Nucleus accumbens (tissue), 56 donors: ENCODE results near the gene SEC63.
"Not testable (repeated sequence)": the region's sequence is repeated elsewhere in the genome, so short reads cannot be mapped to it uniquely, and the experiment has no call there.

ENCODE experiments used
- DNase-seq, 56 donors: peaks; one replicate each; lab custom pipeline; 2025; lab: John Stamatoyannopoulos, UW

Gene SEC63

DNA sequence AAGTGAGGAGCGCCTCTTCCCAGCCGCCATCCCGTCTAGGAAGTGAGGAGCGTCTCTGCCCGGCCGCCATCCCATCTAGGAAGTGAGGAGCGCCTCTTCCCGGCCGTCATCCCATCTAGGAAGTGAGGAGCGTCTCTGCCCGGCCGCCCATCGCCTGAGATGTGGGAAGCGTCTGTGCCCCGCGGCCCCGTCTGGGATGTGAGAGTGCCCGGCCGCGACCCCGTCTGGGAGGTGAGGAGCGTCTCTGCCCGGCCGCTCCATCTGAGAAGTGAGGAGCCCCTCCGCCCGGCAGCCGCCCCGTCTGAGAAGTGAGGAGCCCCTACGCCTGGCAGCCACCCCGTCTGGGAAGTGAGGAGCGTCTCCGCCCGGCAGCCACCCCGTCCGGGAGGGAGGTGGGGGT, 23.8 kb downstream of the SEC63 start:
- DNase-seq: not testable (repeated sequence)

DNA sequence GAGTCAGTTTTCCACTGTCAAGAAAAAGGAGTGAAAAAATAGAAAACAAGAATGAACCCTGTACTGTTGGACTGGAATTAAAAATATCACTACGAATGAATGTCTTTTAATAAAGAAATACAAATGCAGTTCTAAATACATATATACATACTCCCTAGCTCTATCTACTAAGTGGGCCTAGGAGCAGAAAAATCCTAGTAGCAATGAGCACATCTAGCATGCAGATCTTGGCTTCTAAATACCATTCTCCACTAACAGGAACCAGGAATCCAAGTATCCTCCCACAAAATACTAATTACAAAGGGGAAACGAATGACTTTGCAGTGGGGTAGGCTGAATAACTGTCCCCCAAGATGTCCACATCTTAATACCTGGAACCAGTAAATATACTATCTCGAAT, 25.4 kb downstream of the SEC63 start:
- DNase-seq: no peak

DNA sequence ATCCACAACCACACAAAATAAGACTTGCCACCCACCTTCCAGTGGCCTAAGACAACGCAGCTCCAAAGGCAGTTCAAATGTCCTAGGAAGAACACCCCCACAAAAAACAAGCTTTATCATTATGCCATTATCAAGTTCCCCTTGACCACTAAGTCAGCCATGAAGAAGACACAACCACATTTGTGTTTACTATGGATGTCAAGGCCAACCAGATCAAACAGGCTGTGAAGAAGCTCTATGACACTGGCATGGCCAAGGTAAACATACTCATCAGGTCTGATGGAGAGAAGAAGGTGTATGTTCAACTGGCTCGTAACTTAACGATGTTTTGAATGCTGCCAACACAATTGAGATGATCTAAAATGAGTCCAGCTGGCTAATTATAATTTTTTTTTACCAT, 26.1 kb downstream of the SEC63 start:
- no peak for DNase-seq

DNA sequence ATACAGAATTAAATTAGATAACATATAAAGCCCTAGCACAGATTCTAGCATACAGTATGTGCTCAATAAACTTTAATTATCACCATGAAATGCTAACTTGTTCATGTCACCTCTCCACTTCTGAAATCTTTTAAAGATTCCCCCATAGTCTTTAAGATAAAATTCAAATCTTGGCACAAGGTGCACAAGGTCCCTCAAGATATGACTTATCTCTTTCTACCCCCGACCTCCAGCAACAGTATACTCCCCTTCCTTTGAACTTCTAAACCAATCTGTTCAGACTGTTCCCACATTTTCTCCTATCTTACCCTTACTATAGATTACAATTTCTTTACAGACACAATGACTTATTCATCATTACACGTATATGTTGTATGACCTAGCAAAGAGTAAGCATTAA, 29.0 kb downstream of the SEC63 start:
- DNase-seq: no peak

DNA sequence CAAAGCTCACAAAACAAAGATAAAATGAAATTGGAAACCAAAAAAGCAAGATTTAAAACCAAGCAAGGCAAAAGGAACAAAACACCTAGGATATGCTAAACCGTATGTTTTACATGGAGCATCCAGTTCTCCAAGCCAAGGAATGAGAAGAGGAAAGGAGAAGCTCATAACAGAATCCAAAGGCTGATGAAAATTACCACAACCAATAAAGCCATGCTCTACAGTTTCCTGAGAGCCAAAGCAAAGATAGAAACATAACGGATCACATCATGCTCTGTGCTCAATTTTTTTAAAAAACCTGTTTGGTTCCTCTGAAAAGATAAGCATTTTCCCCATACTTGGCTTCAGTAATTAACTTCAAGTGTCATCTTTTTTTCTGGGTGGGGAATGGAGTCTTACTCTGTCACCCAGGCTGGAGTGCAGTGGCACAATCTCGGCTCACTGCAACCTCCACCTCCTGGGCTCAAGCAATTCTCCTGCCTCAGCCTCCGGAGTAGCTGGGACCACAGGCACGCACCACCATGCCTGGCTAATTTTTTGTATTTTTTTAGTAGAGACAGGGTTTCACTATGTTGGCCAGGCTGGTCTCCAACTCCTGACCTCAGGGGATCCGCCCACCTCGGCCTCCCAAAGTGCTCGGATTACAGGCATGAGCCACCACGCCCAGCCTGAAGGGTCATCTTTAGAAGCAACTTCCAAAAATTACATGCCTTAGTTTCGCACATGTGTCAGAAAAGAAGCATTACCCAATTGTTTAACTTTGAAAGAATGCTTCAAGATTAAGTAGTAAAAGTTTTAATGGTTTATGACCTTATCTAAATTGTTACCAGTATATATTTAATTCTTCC, 31.1 kb downstream of the SEC63 start:
- not testable (repeated sequence) for DNase-seq

DNA sequence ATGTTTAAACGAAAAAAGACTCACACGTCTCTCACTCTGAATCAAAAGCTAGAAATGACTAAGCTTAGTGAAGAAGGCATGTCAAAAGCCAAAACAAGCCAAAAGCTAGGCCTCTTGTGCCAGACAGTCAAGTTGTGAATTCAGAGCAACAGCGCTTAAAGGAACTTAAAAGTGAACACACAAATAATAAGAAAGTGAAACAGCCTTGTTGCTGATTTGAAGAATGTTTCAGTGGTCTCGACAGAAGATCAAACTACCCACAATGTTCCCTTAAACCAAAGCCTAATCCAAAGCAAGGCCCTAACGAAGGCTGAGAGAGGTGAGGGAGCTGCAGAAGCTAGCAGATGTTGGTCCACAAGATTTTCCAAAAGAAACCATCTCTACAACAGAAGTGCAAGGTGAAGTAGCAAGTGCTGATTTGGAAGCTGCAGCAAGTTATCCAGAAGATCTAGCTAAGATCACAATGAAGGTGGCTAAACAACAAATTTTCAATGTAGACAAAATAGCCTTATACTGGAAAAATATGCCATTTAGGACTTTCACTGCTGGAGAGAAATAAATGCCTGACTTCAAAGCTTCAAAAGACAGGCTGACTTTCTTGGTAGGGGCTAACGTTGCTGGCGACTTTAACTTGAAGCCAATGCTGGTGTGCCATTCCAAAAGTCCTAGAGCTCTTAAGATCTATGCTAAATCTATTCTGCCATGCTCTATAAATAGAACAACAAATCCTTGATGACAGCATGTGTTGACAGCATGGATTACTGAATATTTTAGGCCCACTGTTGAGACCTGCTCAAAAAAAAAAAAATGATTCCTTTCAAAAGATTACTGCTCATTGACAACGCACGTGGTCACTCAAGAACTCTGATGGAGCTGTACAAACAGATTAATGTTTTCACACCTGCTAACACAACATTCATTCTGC, 40.3 kb downstream of the SEC63 start:
- no peak for DNase-seq

DNA sequence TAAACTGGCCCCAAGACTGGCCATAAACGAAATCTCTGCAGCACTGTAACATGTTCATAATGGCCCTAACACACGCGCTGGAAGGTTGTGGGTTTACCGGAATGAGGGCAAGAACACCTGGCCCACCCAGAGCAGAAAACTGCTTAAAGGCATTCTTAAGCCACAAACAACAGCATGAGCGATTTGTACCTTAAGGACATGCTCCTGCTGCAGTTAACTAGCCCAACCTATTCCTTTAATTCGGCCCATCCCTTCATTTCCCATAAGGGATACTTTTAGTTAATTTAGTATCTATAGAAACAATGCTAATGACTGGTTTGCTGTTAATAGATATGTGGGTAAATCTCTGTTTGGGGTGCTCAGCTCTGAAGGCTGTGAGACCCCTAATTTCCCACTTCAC, 41.0 kb downstream of the SEC63 start:
- not testable (repeated sequence) for DNase-seq

DNA sequence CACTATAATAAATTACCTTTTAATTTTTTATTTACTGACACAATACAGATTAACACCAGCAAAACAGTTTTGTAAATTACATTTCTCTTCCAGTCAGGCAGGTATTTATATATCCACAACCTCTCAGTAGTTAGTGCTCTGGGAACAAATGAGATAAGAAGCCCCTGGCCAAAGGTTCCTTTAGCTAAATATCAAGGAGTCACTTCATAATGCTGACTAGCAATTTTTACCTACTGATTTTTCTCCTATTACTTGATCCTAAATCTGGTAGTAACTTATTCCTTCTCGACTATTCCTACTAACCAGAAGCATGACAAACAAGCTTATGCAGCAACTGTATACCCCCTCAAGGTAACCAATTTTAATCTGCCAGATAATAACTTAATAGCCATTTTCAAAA, 46.3 kb downstream of the SEC63 start:
- DNase-seq: no peak

DNA sequence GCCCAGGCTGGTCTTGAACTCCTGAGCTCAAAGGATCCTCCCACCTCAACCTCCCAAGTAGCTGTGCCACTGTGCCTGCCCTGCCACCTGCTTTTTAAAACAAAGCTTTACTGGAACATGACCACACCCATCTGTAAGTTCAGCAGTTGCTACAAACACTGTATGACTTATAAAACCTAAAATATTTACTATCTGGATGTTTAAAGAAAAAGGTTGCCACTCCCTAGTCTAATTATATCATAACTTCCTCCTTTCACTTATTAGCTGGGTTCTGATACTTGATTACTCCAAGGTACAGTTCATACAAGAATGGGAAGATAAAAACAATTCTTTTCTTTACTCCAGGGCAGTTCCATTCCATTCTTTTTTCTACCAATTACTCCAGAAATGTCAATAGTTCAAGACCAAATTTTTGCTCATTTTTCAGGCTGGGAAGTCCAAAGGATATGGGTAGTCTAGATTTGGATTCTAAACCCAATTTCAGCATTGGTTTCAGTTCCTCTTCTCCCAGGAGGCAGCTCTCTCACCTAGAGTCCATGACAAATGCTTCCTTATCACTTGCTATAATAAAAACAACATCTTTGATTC, 63.1 kb downstream of the SEC63 start:
- no peak for DNase-seq

DNA sequence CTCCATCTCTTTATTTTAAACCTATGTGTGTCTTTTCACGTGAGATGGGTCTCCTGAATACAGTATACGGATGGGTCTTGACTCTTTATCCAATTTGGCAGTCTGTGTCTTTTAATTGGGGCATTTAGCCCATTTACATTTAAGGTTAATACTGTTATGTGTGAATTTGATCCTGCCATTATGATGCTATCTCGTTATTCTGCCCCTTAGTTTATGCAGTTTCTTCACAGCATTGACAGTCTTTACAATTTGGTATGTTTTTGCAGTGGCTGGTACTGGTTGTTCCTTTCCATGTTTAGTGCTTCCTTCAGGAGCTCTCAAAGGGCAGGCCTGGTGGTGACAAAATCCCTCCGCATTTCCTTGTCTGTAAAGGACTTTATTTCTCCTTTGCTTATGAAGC, 67.6 kb downstream of the SEC63 start:
- not testable (repeated sequence) for DNase-seq

DNA sequence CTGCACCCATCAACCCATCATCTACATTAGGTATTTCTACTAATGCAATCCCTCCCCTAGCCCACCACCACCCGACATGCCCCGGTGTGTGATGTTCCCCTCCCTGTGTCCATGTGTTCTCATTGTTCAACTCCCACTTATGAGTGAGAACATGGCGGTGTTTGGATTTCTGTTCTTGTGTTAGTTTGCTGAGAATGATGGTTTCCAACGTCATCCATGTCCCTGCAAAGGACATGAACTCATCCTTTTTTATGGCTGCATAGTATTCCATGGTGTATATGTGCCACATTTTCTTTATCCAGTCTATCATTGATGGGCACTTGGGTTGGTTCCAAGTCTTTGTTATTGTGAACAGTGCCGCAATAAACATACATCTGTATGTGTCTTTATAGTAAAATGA, 72.1 kb downstream of the SEC63 start:
- DNase-seq: not testable (repeated sequence)

DNA sequence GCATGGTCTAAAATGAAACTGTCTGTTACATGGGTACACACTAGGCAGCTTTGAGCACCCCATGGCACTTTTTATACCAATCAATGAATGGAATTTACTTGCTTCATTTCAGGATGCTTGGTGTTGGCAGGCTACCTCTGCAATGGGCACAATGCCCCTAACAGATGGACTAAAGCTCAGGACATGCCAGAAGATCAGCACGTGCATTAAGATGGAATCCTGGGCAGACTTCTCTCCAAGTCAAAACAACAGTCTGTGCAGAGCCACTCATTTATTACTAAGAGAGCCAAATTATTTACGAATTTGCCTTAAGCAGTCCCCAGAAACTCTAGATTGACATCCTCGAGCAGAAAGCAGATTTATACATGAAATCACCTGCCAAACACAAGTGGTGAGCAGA, 78.1 kb downstream of the SEC63 start:
- DNase-seq: no peak

DNA sequence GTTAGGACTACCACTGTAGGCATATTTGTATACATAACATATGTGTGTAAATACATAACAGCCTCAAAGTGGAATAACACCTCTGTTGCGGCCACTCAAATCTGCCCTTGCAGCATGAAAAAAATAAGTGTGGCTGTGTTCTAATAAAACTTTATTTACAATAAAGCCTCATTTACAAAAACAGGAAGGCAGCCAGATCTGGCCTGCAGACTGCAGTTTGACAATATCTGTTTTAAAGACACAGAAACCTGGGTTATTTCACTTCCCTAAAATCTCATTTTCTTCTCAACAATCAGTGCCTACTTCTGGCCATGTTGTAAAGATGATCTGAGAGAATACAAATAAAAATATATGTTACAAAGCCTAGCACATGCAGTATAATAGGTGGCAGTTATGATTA, 80.0 kb downstream of the SEC63 start:
- DNase-seq: no peak

DNA sequence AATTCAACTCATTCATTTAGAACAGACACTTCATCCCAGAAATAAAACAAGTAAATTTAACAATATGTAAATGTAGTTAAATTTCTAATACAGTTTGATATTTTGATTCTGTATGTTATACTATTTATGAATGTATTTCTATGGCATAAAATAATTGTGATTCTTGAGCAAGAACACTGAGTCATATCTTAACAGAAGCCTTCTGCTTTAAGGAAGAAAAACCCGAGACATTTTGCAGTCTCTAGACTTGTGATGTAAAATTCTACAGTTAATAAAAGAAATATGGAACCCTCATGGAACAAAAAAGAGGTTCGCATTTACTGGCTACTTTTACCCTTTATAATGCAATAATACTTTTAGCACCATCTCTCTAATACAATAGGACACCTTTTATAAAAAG, 86.0 kb downstream of the SEC63 start:
- no peak for DNase-seq

DNA sequence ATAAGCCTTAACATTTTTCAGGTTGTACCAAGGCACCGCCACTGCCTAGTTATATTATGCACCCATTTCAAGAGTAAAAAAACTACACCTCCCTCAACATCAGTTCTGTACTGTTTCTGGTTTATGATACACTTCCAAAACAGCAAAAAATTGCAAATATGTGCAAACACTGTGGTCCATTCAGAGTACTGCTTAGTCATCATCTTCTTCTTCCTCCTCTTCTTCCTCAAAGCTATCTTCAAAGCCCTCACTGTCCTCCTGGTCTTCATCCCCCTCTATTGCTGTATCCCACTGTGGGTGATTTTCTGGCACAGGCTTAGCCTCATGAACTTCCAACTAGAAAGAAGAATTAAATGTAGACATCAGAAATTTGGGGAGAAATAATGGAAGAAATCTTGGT, 86.5 kb downstream of the SEC63 start:
- not testable (repeated sequence) for DNase-seq

DNA sequence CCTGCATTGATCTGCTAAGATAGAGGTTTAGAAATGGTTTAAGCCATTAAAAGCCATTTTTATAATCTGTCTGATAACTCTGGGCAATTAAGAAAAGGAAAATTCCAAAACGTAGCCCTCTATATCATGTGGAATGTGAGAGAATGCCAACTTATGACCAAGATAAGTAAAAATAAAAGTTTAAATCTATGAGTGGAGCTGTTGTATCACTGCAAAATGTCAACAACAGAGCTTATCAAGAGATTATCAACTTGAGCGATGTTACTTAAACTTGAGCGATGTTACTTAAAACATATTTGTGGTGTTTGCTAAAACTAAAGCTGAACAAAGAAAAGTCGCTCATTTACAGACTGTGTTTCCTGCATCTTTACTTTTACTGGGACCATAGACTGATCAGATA, 87.0 kb downstream of the SEC63 start:
- DNase-seq: no peak

DNA sequence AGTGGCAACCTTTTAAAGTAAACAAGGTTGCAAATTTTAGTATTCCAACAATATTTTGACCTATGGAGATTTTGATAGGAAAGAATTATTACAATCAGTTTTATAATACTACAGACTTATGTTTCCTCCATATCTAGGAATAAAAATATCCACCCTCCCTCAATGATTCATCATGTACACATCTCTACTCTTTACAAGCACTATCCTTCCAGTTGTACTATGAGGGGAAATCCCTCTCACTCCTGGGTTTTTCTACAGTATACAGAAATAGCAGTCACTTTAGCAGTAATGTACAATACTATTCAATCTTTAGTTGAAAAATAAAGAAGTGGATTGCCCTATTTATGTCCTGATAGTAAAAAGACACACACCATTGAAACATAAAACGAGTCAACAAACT, 87.6 kb downstream of the SEC63 start:
- no peak for DNase-seq

DNA sequence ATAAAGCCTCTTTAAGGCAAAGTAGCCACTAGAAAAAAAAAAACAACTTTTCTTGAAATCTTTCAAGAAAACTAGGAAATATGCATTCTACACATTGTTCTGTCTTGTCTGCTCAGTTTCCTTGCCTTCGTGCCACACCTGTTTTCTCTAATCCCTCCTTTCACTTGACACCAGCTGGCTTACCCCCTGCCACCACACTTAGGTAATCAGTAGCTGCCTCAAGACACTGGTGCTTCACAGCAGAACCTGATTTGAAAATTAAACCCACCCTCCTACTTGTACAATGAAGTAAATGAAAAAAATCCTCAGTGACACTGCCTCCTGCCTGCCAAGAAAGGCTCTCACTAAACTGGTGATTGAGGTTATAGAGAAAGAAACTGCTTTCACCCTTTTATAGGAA, 88.1 kb downstream of the SEC63 start:
- no peak for DNase-seq

DNA sequence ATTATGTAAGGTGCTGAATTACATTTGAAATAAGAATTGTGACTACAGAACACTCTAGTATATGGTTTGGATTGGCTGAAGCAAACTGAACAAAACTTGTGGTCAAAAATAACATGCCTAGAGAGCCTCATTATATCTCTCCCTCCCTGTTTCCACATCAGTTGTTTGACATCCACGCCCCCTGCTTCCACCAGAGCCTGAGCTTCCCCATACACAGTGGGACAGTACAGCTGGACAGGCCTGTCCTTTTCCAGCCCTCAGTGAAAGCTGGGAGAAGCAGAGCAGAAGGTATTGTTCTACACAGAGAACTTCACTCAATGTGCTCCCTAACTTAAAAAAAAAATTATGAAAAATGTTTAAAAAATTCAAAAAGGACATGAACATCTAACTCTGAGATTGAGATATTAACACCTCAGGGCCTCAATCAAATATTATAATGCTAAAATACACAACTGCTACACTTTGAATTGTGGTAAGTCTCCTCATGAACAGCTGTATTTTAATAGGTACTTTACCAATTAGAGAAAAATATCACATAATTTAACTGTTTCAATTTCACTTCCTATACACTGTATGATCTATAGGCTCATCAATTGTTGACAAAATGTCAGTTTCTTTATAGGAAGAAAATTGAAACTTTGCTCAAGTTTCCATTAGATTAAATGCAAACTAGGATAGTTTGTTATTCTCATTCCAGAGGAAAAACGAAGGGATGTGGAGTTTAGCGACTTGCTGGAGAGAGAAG, 89.0 kb downstream of the SEC63 start:
- DNase-seq: no peak

DNA sequence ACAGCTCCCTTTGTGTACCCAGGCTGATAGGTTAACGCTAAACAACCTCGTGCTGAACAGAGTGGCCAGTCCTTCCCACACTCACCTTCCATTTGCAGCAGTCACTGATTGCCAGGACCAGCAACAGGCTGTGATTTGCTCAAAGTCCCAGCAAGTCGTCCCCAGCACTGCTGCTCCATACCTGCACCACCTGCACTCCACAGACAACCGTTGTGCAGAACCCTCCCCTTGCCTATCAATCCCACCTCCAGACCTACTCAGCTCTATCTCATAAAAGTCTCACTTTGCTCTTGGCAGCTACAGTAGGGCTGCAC, 90.7 kb downstream of the SEC63 start:
- peak in 1 of 56 donors; percentile 0 for DNase-seq
